IMR-90 (cell line): Measurements from ENCODE around the gene CASP8AP2. TPM values are rescaled to one million over a fixed set of nuclear protein-coding genes. Genes with fewer than 3 reads are reported as not detected.
"Not testable (repeated sequence)": the region's sequence is repeated elsewhere in the genome, so short reads cannot be mapped to it uniquely, and the experiment has no call there.

Experiments used
- ATAC-seq: fragments of 200-7000 bp; cut with Tn5 transposase; 2 replicates; pipeline ENCODE4 v1.9.1; 2020; ENCODE audit warnings: low read depth, mild to moderate bottlenecking, moderate library complexity
- BruUV-seq: library from RNA; stranded (reverse); fragments of 400-500 nt; replicated peaks from 2 replicates; lab custom pipeline; 2021; lab: Mats Ljungman, UMichigan
- CTCF ChIA-PET: fragments of 300-600 bp; formaldehyde crosslinking; extraction: SDS; loops from one replicate; lab custom pipeline; 2021; ENCODE audit warnings: antibody characterized with exemption; lab: Yijun Ruan, JAX
- POLR2A ChIA-PET: fragments of 300-600 bp; sonication (Branson Sonifier 250); formaldehyde crosslinking; loops from one replicate; lab custom pipeline; 2022; ENCODE audit warnings: antibody characterized with exemption; ENCODE audit not compliant: unreplicated experiment; lab: Charles Lee
- DNase-seq: peaks from one replicate; pipeline ENCODE4 v3.0.0; 2013
- H2AFZ ChIP-seq: replicated peaks from 2 replicates; pipeline ENCODE3; 2013; ENCODE audit warnings: low read length, mild to moderate bottlenecking; ENCODE audit not compliant: poor library complexity
- H2AK5ac ChIP-seq: 2 replicates; pipeline ENCODE4 v1.6.1; 2013; ENCODE audit warnings: low read depth, low read length, inconsistent platforms
- H2AK9ac ChIP-seq: replicated peaks from 2 replicates; pipeline ENCODE3; 2013; ENCODE audit warnings: mild to moderate bottlenecking, low read depth, low read length, moderate library complexity; ENCODE audit not compliant: poor library complexity
- H2BK120ac ChIP-seq: 2 replicates; pipeline ENCODE4 v1.6.1; 2013; ENCODE audit warnings: low read depth, low read length, inconsistent platforms
- H2BK15ac ChIP-seq: 3 replicates; pipeline ENCODE4 v1.6.1; 2013; ENCODE audit warnings: low read depth, low read length, inconsistent platforms
- H2BK20ac ChIP-seq: 2 replicates; pipeline ENCODE4 v1.6.1; 2013; ENCODE audit warnings: low read depth, mild to moderate bottlenecking, inconsistent platforms, low read length, moderate library complexity
- H2BK5ac ChIP-seq: 2 replicates; pipeline ENCODE4 v1.6.1; 2013; ENCODE audit warnings: mild to moderate bottlenecking, low read depth, low read length, inconsistent platforms; ENCODE audit not compliant: poor library complexity, severe bottlenecking
- H3K14ac ChIP-seq: replicated peaks from 2 replicates; pipeline ENCODE4 v1.6.1; 2013; ENCODE audit warnings: low read depth, low read length, inconsistent platforms
- H3K18ac ChIP-seq: 2 replicates; pipeline ENCODE4 v1.6.1; 2013; ENCODE audit warnings: low read depth, low read length, control low read depth
- H3K23ac ChIP-seq: 2 replicates; pipeline ENCODE4 v1.6.1; 2013; ENCODE audit warnings: low read depth, low read length, inconsistent platforms
- H3K27ac ChIP-seq: 2 replicates; pipeline ENCODE4 v1.5.1; 2013; ENCODE audit warnings: mild to moderate bottlenecking, control low read depth, low read length; ENCODE audit not compliant: insufficient read depth
- H3K27me3 ChIP-seq: 2 replicates; pipeline ENCODE4 v1.6.1; 2013; ENCODE audit warnings: low read length; ENCODE audit not compliant: control insufficient read depth, insufficient read depth
- H3K36me3 ChIP-seq: 2 replicates; pipeline ENCODE4 v1.6.1; 2013; ENCODE audit warnings: low read length, mixed read lengths; ENCODE audit not compliant: control insufficient read depth, insufficient read depth
- H3K4ac ChIP-seq: 2 replicates; pipeline ENCODE4 v1.6.1; 2013; ENCODE audit warnings: low read depth, low read length, inconsistent platforms
- H3K4me1 ChIP-seq: 2 replicates; pipeline ENCODE4 v1.6.1; 2013; ENCODE audit warnings: low read length, mixed read lengths; ENCODE audit not compliant: control insufficient read depth, insufficient read depth
- H3K4me2 ChIP-seq: 2 replicates; pipeline ENCODE4 v1.6.1; 2013; ENCODE audit warnings: low read depth, mild to moderate bottlenecking, control low read depth, low read length, moderate library complexity
- H3K4me3 ChIP-seq: 2 replicates; pipeline ENCODE4 v1.5.1; 2013; ENCODE audit warnings: low read depth, mild to moderate bottlenecking, control low read depth, low read length, moderate library complexity; ENCODE audit not compliant: insufficient read depth
- H3K56ac ChIP-seq: 2 replicates; pipeline ENCODE4 v1.6.1; 2013; ENCODE audit warnings: low read length, inconsistent platforms; ENCODE audit not compliant: insufficient read depth; ENCODE audit errors: extremely low read depth
- H3K79me1 ChIP-seq, 2 experiments: 2 replicates each; pipeline ENCODE4 v1.6.1; 2013; ENCODE audit warnings: low read length in 2 of 2, inconsistent platforms in 1 of 2, low read depth in 1 of 2
- H3K9ac ChIP-seq: 2 replicates; pipeline ENCODE4 v1.6.1; 2013; ENCODE audit warnings: low read depth, low read length, control low read depth
- H3K9me1 ChIP-seq: 2 replicates; pipeline ENCODE4 v1.6.1; 2013; ENCODE audit warnings: low read length, inconsistent platforms; ENCODE audit not compliant: insufficient read depth
- H3K9me3 ChIP-seq: 2 replicates; pipeline ENCODE4 v1.6.1; 2013; ENCODE audit warnings: low read length; ENCODE audit not compliant: control insufficient read depth, insufficient read depth
- H4K20me1 ChIP-seq: 2 replicates; pipeline ENCODE4 v1.6.1; 2013; ENCODE audit warnings: low read length, inconsistent platforms; ENCODE audit not compliant: insufficient read depth
- H4K5ac ChIP-seq: 2 replicates; pipeline ENCODE4 v1.6.1; 2013; ENCODE audit warnings: mild to moderate bottlenecking, low read depth, low read length, control low read depth
- H4K8ac ChIP-seq, 2 experiments: 2 replicates each; pipeline ENCODE4 v1.6.1; 2013; ENCODE audit warnings: low read depth in 2 of 2, low read length in 2 of 2, control low read depth in 1 of 2, inconsistent platforms in 1 of 2
- H4K91ac ChIP-seq: 2 replicates; pipeline ENCODE4 v1.6.1; 2013; ENCODE audit warnings: low read depth, low read length, inconsistent platforms; ENCODE audit not compliant: insufficient read depth
- CEBPB ChIP-seq: IDR thresholded peaks from 2 replicates; pipeline ENCODE4 v1.6.1; 2012; ENCODE audit warnings: low read depth, low read length, improper control_type of control experiment
- MAZ ChIP-seq: IDR thresholded peaks from 2 replicates; pipeline ENCODE4 v1.6.1; 2012; ENCODE audit warnings: low read depth, mild to moderate bottlenecking, low read length, improper control_type of control experiment, moderate library complexity, borderline replicate concordance
- RCOR1 ChIP-seq: IDR thresholded peaks from 2 replicates; pipeline ENCODE4 v1.6.1; 2012; ENCODE audit warnings: mild to moderate bottlenecking, low read length, improper control_type of control experiment; ENCODE audit not compliant: insufficient replicate concordance
- RFX5 ChIP-seq: IDR thresholded peaks from 2 replicates; pipeline ENCODE4 v1.8.0; 2012; ENCODE audit warnings: low read depth, mild to moderate bottlenecking, low read length, moderate library complexity
- SMC3 ChIP-seq: fragments of 150-350 bp; IDR thresholded peaks from 2 replicates; pipeline ENCODE4 v1.6.1; 2016; ENCODE audit warnings: low read depth, mild to moderate bottlenecking, antibody characterized with exemption, low read length, moderate library complexity
- WGBS, 2 experiments: methylation state at CpG; one replicate each; pipeline versions ENCODE4 v1.1.5 to v1.1.7; 2013; ENCODE audit warnings: missing lambda C conversion rate in 2 of 2; ENCODE audit not compliant: insufficient read length in 1 of 2; ENCODE audit errors: extremely low coverage in 2 of 2; 5-methylcytosine and 5-hydroxymethylcytosine counted together
- dilution Hi-C: fragments of 300-500 bp; cut with HindIII; formaldehyde crosslinking; loops from one replicate; pipeline ENCODE4 v1.14.3; 2018; ENCODE audit warnings: low sequenced_read_pairs; ENCODE audit not compliant: unreplicated experiment
- in situ Hi-C: fragments of 300-500 bp; cut with MboI; formaldehyde crosslinking; loops from 3 replicates; pipeline ENCODE4 v1.14.3; 2019; ENCODE audit warnings: low sequenced_read_pairs, inconsistent platforms, mixed read lengths
- intact Hi-C: fragments of 100-400 bp; cut with micrococcal nuclease; formaldehyde crosslinking; loops from 2 replicates; pipeline ENCODE4 v1.10.0; 2022
- polyA plus RNA-seq, 3 experiments: library from polyadenylated mRNA; depleted of rRNA; stranded (reverse); fragments of >200 nt; gene quantifications; 2 replicates each; pipeline ENCODE4 v1.2.3, GENCODE V29; 2012; ENCODE audit warnings: low replicate concordance in 1 of 3
- total RNA-seq: library from RNA; depleted of rRNA; stranded (reverse); fragments of >200 nt; gene quantifications from 2 replicates; pipeline ENCODE4 v1.2.3, GENCODE V29; 2012
- TF ChIP-seq, protein P1 (sequence below): fragments of 150-350 bp; IDR thresholded peaks from 2 replicates; pipeline ENCODE4 v1.6.1; 2016; ENCODE audit warnings: low read depth, mild to moderate bottlenecking, low read length, moderate library complexity, borderline replicate concordance

CASP8AP2 gene
- total and polyA plus RNA-seq, 2 of the 4 experiments (the other 2 are of a cell fraction) = 5.0 to 11.1 TPM

DNA sequence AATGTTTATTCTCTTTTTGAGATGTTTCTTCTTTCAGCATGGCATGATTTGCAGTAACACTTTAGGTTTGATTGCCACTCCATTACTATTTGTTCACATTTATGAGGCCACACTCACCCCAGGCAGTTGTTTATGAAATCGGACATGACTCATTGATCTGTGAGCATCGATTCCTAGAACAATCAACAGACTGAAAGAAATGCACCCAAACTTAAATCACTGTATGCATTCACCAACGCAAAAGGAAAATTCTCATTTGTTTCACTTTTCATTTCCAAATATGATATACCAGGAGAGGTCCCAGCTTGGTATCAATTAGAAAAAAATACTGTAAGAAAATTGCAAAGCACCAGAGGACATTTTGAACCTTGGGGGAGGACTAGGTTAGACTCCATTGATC, 59.2 kb downstream of the CASP8AP2 start:
- H3K27me3 ChIP-seq = peaks cover 7% of the 10 kb centered on the region
- H3K79me1 ChIP-seq = no peaks in the 10 kb centered on the region
- dilution Hi-C loops = no loop called here
- H3K4me2 ChIP-seq = no peak overlapping the region
- H2AFZ ChIP-seq = no peak overlapping the region
- no peak overlapping the region for H3K4me3 ChIP-seq
- no peak overlapping the region for H2BK15ac ChIP-seq
- H3K9me3 ChIP-seq = no peaks in the 10 kb centered on the region
- no peak overlapping the region for H3K4ac ChIP-seq
- no peak for ATAC-seq
- no peak overlapping the region for H4K91ac ChIP-seq
- ChIA-PET POLR2A (interaction anchor here (0.6 kb wide), 1 partner anchor 19 kb away, joined by 3 read pairs; no protein-coding TSS in a partner anchor), CTCF (interaction anchor here (0.6 kb wide), 1 partner anchor 31 kb away, joined by 3 read pairs; no protein-coding TSS in a partner anchor)
- no peak overlapping the region for H3K56ac ChIP-seq
- BruUV-seq = no TSS peak
- H4K8ac ChIP-seq = no peak overlapping the region
- H3K36me3 ChIP-seq = no peaks in the 10 kb centered on the region
- no peak overlapping the region for H3K18ac ChIP-seq
- no peak overlapping the region for H3K9ac ChIP-seq
- no peak overlapping the region for H3K14ac ChIP-seq
- H4K5ac ChIP-seq = no peak overlapping the region
- no peak overlapping the region for H2BK120ac ChIP-seq
- no peak for DNase-seq
- no peak overlapping the region for H2AK5ac ChIP-seq
- in situ Hi-C loops = no loop called here
- intact Hi-C loops = no loop called here
- WGBS, 2 experiments = 72% methylated on average over 2 of the region's 3 CpGs; no CpG with 5 or more reads in 1 of the 2 experiments
- H4K20me1 ChIP-seq = no peaks in the 10 kb centered on the region
- no peaks in the 10 kb centered on the region for H3K9me1 ChIP-seq
- no peak overlapping the region; the same call in 1 of the 2 replicates for H3K23ac ChIP-seq
- no peak overlapping the region for H2BK5ac ChIP-seq
- H3K27ac ChIP-seq = no peak overlapping the region
- no peak overlapping the region for H2AK9ac ChIP-seq
- H2BK20ac ChIP-seq = no peak overlapping the region
- peaks cover 2% of the 10 kb centered on the region; the same call in 1 of the 2 replicates for H3K4me1 ChIP-seq
- TF ChIP-seq CEBPB (no peak), RFX5 (no peak), RCOR1 (no peak), SMC3 (no peak), MAZ (no peak)
- TF ChIP-seq, protein P1, sequence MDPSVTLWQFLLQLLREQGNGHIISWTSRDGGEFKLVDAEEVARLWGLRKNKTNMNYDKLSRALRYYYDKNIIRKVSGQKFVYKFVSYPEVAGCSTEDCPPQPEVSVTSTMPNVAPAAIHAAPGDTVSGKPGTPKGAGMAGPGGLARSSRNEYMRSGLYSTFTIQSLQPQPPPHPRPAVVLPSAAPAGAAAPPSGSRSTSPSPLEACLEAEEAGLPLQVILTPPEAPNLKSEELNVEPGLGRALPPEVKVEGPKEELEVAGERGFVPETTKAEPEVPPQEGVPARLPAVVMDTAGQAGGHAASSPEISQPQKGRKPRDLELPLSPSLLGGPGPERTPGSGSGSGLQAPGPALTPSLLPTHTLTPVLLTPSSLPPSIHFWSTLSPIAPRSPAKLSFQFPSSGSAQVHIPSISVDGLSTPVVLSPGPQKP = no peak

DNA sequence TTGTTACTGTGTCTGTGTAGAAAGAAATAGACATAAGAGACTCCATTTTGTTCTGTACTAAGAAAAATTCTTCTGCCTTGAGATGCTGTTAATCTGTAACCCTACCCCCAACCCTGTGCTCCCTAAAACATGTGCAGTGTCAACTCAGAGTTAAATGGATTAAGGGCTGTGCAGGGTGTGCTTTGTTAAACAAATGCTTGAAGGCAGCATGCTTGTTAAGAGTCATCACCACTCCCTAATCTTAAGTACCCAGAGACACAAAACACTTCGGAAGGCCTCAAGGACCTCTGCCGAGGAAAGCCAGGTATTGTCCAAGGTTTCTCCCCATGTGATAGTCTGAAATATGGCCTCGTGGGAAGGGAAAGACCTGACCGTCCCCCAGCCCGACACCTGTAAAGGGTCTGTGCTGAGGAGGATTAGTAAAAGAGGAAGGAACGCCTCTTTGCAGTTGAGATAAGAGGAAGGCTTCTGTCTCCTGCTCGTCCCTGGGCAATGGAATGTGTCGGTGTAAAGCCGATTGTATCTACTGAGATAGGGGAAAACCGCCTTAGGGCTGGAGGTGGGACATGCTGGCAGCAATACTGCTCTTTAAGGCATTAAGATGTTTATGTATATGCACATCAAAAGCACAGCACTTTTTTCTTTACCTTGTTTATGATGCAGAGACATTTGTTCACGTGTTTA, 61.3 kb downstream of the CASP8AP2 start:
- 0% methylated on average over 1 of the region's 11 CpGs; no CpG with 5 or more reads in 1 of the 2 experiments for WGBS, 2 experiments
- dilution Hi-C loops = not testable (repeated sequence)

More for the DNA sequence above, 61.3 kb downstream of the CASP8AP2 start:
- H4K8ac ChIP-seq, H3K14ac ChIP-seq, CTCF ChIA-PET, POLR2A ChIA-PET, H2BK5ac ChIP-seq, ATAC-seq, H4K5ac ChIP-seq, H3K4ac ChIP-seq, H3K4me2 ChIP-seq, BruUV-seq, H3K79me1 ChIP-seq, H3K4me1 ChIP-seq, intact Hi-C loops, H3K9ac ChIP-seq, H2BK20ac ChIP-seq, H3K56ac ChIP-seq, H3K36me3 ChIP-seq, H3K9me3 ChIP-seq, H2AK9ac ChIP-seq, H2BK120ac ChIP-seq, H3K18ac ChIP-seq, H2AFZ ChIP-seq, H2BK15ac ChIP-seq, DNase-seq, in situ Hi-C loops, H3K27me3 ChIP-seq, H3K4me3 ChIP-seq, H2AK5ac ChIP-seq, H4K20me1 ChIP-seq, H3K27ac ChIP-seq, H3K23ac ChIP-seq, H3K9me1 ChIP-seq, H4K91ac ChIP-seq: not testable (repeated sequence)
